Activated CD8-positive, alpha-beta T cell treated with anti-CD3 and anti-CD28 coated beads for 36 hours (primary cell): ENCODE data around the gene TSC22D1. TPM values are rescaled to one million over a fixed set of nuclear protein-coding genes. Genes with fewer than 3 reads are reported as not detected.

Source experiments
- ATAC-seq: fragments of 200-7000 bp; cut with Tn5 transposase; one replicate; pipeline ENCODE4 v1.10.0; 2021; ENCODE audit warnings: mild to moderate bottlenecking, moderate library complexity
- CTCF ChIA-PET: fragments of 350-600 bp; sonication (Branson Sonifier 250); formaldehyde crosslinking; loops from one replicate; lab custom pipeline; 2021; ENCODE audit warnings: antibody characterized with exemption; lab: Charles Lee
- POLR2A ChIA-PET: fragments of 350-600 bp; sonication (Branson Sonifier 250); formaldehyde crosslinking; loops from one replicate; lab custom pipeline; 2021; ENCODE audit warnings: antibody characterized with exemption; lab: Charles Lee
- DNase-seq: peaks from one replicate; pipeline ENCODE4 v3.0.0-alpha.2; 2020
- H3K27ac Mint-ChIP-seq: one replicate; pipeline ENCODE4 v1.8.0; 2021; ENCODE audit warnings: mild to moderate bottlenecking, mixed read lengths
- H3K27me3 Mint-ChIP-seq: one replicate; pipeline ENCODE4 v1.8.0; 2021; ENCODE audit warnings: mixed read lengths
- H3K36me3 Mint-ChIP-seq: one replicate; pipeline ENCODE4 v1.8.0; 2021; ENCODE audit warnings: low read depth, mixed read lengths
- H3K4me1 Mint-ChIP-seq: one replicate; pipeline ENCODE4 v1.8.0; 2021; ENCODE audit warnings: low read depth, mixed read lengths
- H3K4me3 Mint-ChIP-seq: one replicate; pipeline ENCODE4 v1.8.0; 2021; ENCODE audit warnings: mild to moderate bottlenecking, moderate library complexity, mixed read lengths
- H3K9me3 Mint-ChIP-seq: one replicate; pipeline ENCODE4 v1.8.0; 2021; ENCODE audit warnings: mixed read lengths
- CTCF ChIP-seq: fragments of 200-600 bp; IDR thresholded peaks from one replicate; pipeline ENCODE4 v1.8.0; 2022; ENCODE audit warnings: antibody characterized with exemption, mild to moderate bottlenecking
- intact Hi-C: fragments of 100-400 bp; cut with micrococcal nuclease; formaldehyde crosslinking; loops from one replicate; pipeline ENCODE4 v1.10.0; 2022
- total RNA-seq, 2 experiments: library from RNA; stranded (reverse); gene quantifications; one replicate each; pipeline ENCODE4 v1.2.3, GENCODE V29; 2021

The TSC22D1 gene
- total RNA-seq, 2 experiments from 2014 or later: 7.6 to 9.6 TPM

GRCh38 chr13:44448373-44448772 lies 127.8 kb downstream of the TSC22D1 start:
- ChIA-PET CTCF (interaction anchor here (1.2 to 2.5 kb wide), 4 partner anchors 10 to 543 kb away, joined by 3 to 11 read pairs (median 6); no protein-coding TSS in a partner anchor), POLR2A (no interaction called here)
- no peak for ATAC-seq
- Mint-ChIP-seq H3K4me1 (no peaks in the 10 kb centered on the region), H3K27ac (no peak overlapping the region), H3K36me3 (no peaks in the 10 kb centered on the region), H3K9me3 (no peaks in the 10 kb centered on the region), H3K27me3 (no peaks in the 10 kb centered on the region), H3K4me3 (no peak overlapping the region)
- no peak for TF ChIP-seq CTCF
- intact Hi-C loops: no loop called here
- DNase-seq: no peak

DNA sequence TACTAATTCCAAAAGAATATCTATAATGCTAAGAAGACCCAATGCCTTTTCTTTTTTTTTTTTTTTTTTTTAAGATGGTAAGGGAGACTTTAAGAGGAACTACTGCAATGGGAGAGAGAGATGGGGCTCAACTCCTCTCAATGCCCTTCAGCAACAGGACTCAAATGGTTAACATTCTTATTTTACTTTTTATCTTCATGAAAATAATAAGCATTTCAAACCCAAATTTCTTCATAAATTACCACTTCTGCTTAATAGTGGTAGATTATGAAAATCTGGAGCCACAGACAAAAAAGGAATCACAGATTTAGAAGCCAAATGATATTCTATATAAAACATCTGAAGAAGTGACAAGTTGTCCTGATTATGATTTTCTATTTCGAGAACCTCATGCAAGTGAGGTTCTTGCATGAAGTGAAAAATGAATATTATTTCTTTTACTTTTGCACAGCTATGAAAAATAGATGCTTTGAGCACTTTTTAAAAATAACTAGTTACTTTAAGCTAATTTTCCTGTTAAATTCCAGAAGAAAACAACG lies 128.3 kb downstream of the TSC22D1 start:
- POLR2A ChIA-PET: no interaction called here
- intact Hi-C loops: no loop called here
- DNase-seq: no peak

GRCh38 chr13:44440046-44440608 lies 136.0 kb downstream of the TSC22D1 start:
- TF ChIP-seq CTCF: no peak
- no peak for ATAC-seq
- no peak for DNase-seq
- peaks cover 16% of the 10 kb centered on the region for H3K4me1 Mint-ChIP-seq
- intact Hi-C loops: no loop called here
- no peaks in the 10 kb centered on the region for H3K9me3 Mint-ChIP-seq
- no peak overlapping the region for H3K4me3 Mint-ChIP-seq
- no peaks in the 10 kb centered on the region for H3K36me3 Mint-ChIP-seq
- CTCF ChIA-PET: interaction anchor here (11.8 kb wide), 1 partner anchor 533 kb away, joined by 149 read pairs; no protein-coding TSS in a partner anchor
- peaks cover 9% of the 10 kb centered on the region for H3K27me3 Mint-ChIP-seq
- POLR2A ChIA-PET: no interaction called here
- no peak overlapping the region for H3K27ac Mint-ChIP-seq

More for the DNA sequence above, 128.3 kb downstream of the TSC22D1 start:
- Mint-ChIP-seq H3K4me1 (no peaks in the 10 kb centered on the region), H3K36me3 (no peaks in the 10 kb centered on the region), H3K9me3 (no peaks in the 10 kb centered on the region), H3K27ac (no peak overlapping the region), H3K27me3 (no peaks in the 10 kb centered on the region), H3K4me3 (no peak overlapping the region)
- no peak for TF ChIP-seq CTCF
- CTCF ChIA-PET: interaction anchor here (1.2 to 2.5 kb wide), 4 partner anchors 9 to 543 kb away, joined by 3 to 11 read pairs (median 6); no protein-coding TSS in a partner anchor
- ATAC-seq: no peak

DNA sequence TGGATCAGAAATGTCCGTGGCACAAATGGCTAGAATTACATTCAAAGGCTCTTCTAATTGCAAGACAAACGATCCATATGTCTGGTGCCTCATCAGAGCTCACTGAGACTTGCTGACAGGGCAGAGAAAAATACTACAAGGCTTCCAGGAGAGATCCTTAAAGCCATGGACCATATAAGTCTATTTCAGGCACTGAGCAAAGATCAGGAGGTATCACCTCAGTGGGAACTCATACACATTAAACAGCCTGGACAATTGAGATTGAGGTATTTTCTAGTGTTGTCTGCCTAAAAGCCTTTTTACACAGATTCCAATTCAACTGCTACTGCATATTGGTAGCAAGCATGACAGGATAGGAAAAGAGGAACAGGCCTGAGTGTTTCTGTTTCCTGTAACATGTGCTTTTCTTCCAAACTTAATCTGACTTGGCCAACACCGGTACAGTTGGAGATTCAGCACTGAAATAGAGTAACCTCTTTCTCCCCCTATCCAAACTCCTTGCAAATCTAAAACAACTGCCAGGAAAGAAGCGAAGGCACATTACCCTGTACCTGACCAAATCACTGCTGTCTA lies 136.6 kb downstream of the TSC22D1 start:
- intact Hi-C loops: loop anchor here (5.0 kb wide), 2 partner anchors 247 to 297 kb away; no protein-coding TSS in a partner anchor
- H3K27me3 Mint-ChIP-seq: peaks cover 9% of the 10 kb centered on the region
- H3K36me3 Mint-ChIP-seq: no peaks in the 10 kb centered on the region

More for the DNA sequence above, 136.6 kb downstream of the TSC22D1 start:
- H3K9me3 Mint-ChIP-seq: no peaks in the 10 kb centered on the region
- no peak overlapping the region for H3K4me3 Mint-ChIP-seq
- H3K27ac Mint-ChIP-seq: no peak overlapping the region
- POLR2A ChIA-PET: no interaction called here
- ATAC-seq (no peak), DNase-seq (no peak)
- H3K4me1 Mint-ChIP-seq: peaks cover 18% of the 10 kb centered on the region
- TF ChIP-seq CTCF: no peak
- CTCF ChIA-PET: interaction anchor here (0.7 to 11.8 kb wide), 8 partner anchors 9 to 532 kb away, joined by 3 to 149 read pairs (median 6); no protein-coding TSS in a partner anchor
